Vagina (tissue), 2 donors: ENCODE data around the gene GPR176. TPM values are rescaled to one million over a fixed set of nuclear protein-coding genes. Genes with fewer than 3 reads are reported as not detected.
A peak's percentile ranks its signal among the peaks of the same experiment; 100 is the strongest.

Source experiments
- DNase-seq, 2 donors: peaks; one replicate each; pipeline ENCODE4 v3.0.0-alpha.2; 2017; ENCODE audit errors: extremely low spot score in 2 of 2
- H3K27ac ChIP-seq: fragments of 200-600 bp; sonication (generic); one replicate; pipeline ENCODE4 v1.5.1; 2019
- H3K27me3 ChIP-seq: fragments of 200-600 bp; sonication (generic); one replicate; pipeline ENCODE4 v1.5.1; 2019
- H3K36me3 ChIP-seq, 2 donors: fragments of 200-600 bp; sonication (generic); one replicate each; pipeline ENCODE4 v1.5.1; 2017 to 2019
- H3K4me1 ChIP-seq: fragments of 200-600 bp; sonication (generic); one replicate; pipeline ENCODE4 v1.5.1; 2019
- H3K4me3 ChIP-seq, 2 donors: fragments of 200-600 bp; sonication (generic); 1 replicate in 1 of 2; 2 replicates in 1 of 2; pipeline ENCODE4 v1.5.1; 2016 to 2019
- H3K9me3 ChIP-seq: fragments of 200-600 bp; sonication (generic); one replicate; pipeline ENCODE4 v1.5.1; 2019
- CTCF ChIP-seq, 3 experiments: fragments of 450-650 bp in 2 of 3; fragments of 200-600 bp in 1 of 3; sonication (generic) in 1 of 3; IDR thresholded peaks; one replicate each; pipeline ENCODE4 v1.5.1; 2017 to 2019; ENCODE audit warnings: antibody characterized with exemption in 3 of 3, mild to moderate bottlenecking in 2 of 3, moderate library complexity in 2 of 3
- POLR2A ChIP-seq, 2 donors: fragments of 450-650 bp; IDR thresholded peaks; one replicate each; pipeline ENCODE4 v1.6.1; 2017; ENCODE audit warnings: antibody characterized with exemption in 2 of 2, mild to moderate bottlenecking in 2 of 2, moderate library complexity in 2 of 2
- POLR2AphosphoS5 ChIP-seq, 2 donors: sonication (generic); formaldehyde crosslinking; IDR thresholded peaks; one replicate each; pipeline ENCODE4 v1.9.0; 2017; ENCODE audit warnings: antibody characterized with exemption in 2 of 2, mild to moderate bottlenecking in 2 of 2, low read depth in 1 of 2; ENCODE audit not compliant: insufficient read depth in 1 of 2
- intact Hi-C: fragments of 100-400 bp; cut with DNase I; formaldehyde crosslinking; loops from one replicate; pipeline ENCODE4 v1.15.1; 2023
- total RNA-seq: library from RNA; depleted of rRNA; stranded (reverse); fragments of >200 nt; gene quantifications from one replicate; pipeline ENCODE4 v1.2.3, GENCODE V29; 2016

GPR176 gene
- total RNA-seq, 1 donor from 2014 or later: 5.4 TPM

GRCh38 chr15:39778021-39778420 is 142.0 kb downstream of the GPR176 start:
- Histone ChIP-seq H3K27me3 (no peaks in the 10 kb centered on the region), H3K4me3 (no peak overlapping the region), H3K4me1 (no peaks in the 10 kb centered on the region), H3K27ac (no peak overlapping the region), H3K9me3 (no peaks in the 10 kb centered on the region), H3K36me3 (no peaks in the 10 kb centered on the region)
- TF ChIP-seq POLR2AphosphoS5 (IDR thresholded peaks at IDR 0.05; ENCODE audit: insufficient read depth in 1 of 2, low read depth in 1 of 2) (no peak), CTCF (IDR thresholded peaks at IDR 0.05) (no peak), POLR2A (IDR thresholded peaks at IDR 0.05) (no peak)
- intact Hi-C loops: no loop called here
- no peak for DNase-seq

GRCh38 chr15:39777496-39777895 is 142.6 kb downstream of the GPR176 start:
- H3K4me1 ChIP-seq: no peaks in the 10 kb centered on the region
- H3K27me3 ChIP-seq: no peaks in the 10 kb centered on the region
- no peak overlapping the region for H3K27ac ChIP-seq
- H3K36me3 ChIP-seq: no peaks in the 10 kb centered on the region
- TF ChIP-seq CTCF (IDR thresholded peaks at IDR 0.05) (no peak), POLR2AphosphoS5 (IDR thresholded peaks at IDR 0.05; ENCODE audit: insufficient read depth in 1 of 2, low read depth in 1 of 2) (no peak), POLR2A (IDR thresholded peaks at IDR 0.05) (no peak)
- no peak overlapping the region for H3K4me3 ChIP-seq
- intact Hi-C loops: no loop called here
- DNase-seq: no peak
- H3K9me3 ChIP-seq: no peaks in the 10 kb centered on the region

GRCh38 chr15:39776068-39776467 is 144.0 kb downstream of the GPR176 start:
- DNase-seq: no peak
- no peak overlapping the region for H3K27ac ChIP-seq
- no peak for TF ChIP-seq POLR2A (IDR thresholded peaks at IDR 0.05)
- TF ChIP-seq POLR2AphosphoS5 (IDR thresholded peaks at IDR 0.05; ENCODE audit: insufficient read depth in 1 of 2, low read depth in 1 of 2): no peak
- no peak for TF ChIP-seq CTCF (IDR thresholded peaks at IDR 0.05)
- no peak overlapping the region for H3K4me3 ChIP-seq
- H3K4me1 ChIP-seq: no peaks in the 10 kb centered on the region
- no peaks in the 10 kb centered on the region for H3K27me3 ChIP-seq
- H3K9me3 ChIP-seq: no peaks in the 10 kb centered on the region
- no peaks in the 10 kb centered on the region for H3K36me3 ChIP-seq
- intact Hi-C loops: no loop called here

- no peaks in the 10 kb centered on the region for H3K36me3 ChIP-seq
- TF ChIP-seq POLR2AphosphoS5 (IDR thresholded peaks at IDR 0.05; ENCODE audit: insufficient read depth in 1 of 2, low read depth in 1 of 2) (no peak), POLR2A (IDR thresholded peaks at IDR 0.05) (no peak), CTCF (IDR thresholded peaks at IDR 0.05) (no peak)
- DNase-seq: no peak
Measured at GRCh38 chr15:39774688-39775267, 145.3 kb downstream of the GPR176 start.

GRCh38 chr15:39770748-39771689 is 149.0 kb downstream of the GPR176 start:
- Histone ChIP-seq H3K9me3 (no peaks in the 10 kb centered on the region), H3K36me3 (no peaks in the 10 kb centered on the region), H3K27me3 (no peaks in the 10 kb centered on the region), H3K4me3 (peak overlapping the region in 1 of 2 donors; percentile 31), H3K4me1 (no peaks in the 10 kb centered on the region), H3K27ac (peak overlapping the region; percentile 16)
- intact Hi-C loops: no loop called here
- no peak for DNase-seq
- no peak for TF ChIP-seq CTCF (IDR thresholded peaks at IDR 0.05)
- TF ChIP-seq POLR2A (IDR thresholded peaks at IDR 0.05): no peak
- no peak for TF ChIP-seq POLR2AphosphoS5 (IDR thresholded peaks at IDR 0.05; ENCODE audit: insufficient read depth in 1 of 2, low read depth in 1 of 2)

More at GRCh38 chr15:39774688-39775267, 145.3 kb downstream of the GPR176 start:
- H3K27ac ChIP-seq: no peak overlapping the region
- H3K27me3 ChIP-seq: no peaks in the 10 kb centered on the region
- intact Hi-C loops: no loop called here
- H3K4me1 ChIP-seq: no peaks in the 10 kb centered on the region
- no peak overlapping the region for H3K4me3 ChIP-seq
- H3K9me3 ChIP-seq: no peaks in the 10 kb centered on the region
